Natural killer cell (primary cell): Measurements from ENCODE around the gene AGO1. TPM values are rescaled to one million over a fixed set of nuclear protein-coding genes. Genes with fewer than 3 reads are reported as not detected.

Experiments used
- ATAC-seq, 3 donors: fragments of 150-1000 bp in 2 of 3; fragments of 200-7000 bp in 1 of 3; cut with Tn5 transposase; 1 replicate in 1 of 3; 2 replicates in 2 of 3; pipeline ENCODE4 v1.10.0; 2021; ENCODE audit warnings: mild to moderate bottlenecking in 2 of 3, moderate library complexity in 2 of 3
- DNase-seq, 2 donors: peaks; one replicate each; pipeline versions ENCODE4 v3.0.0 to v3.0.0-alpha.2; 2013 to 2021; ENCODE audit warnings: mixed read lengths in 1 of 2
- H3K27ac ChIP-seq: one replicate; pipeline ENCODE4 v1.5.1; 2013; ENCODE audit warnings: mild to moderate bottlenecking, low read length
- H3K27me3 ChIP-seq: one replicate; pipeline ENCODE4 v1.6.1; 2013; ENCODE audit warnings: low read length; ENCODE audit not compliant: control insufficient read depth, insufficient read depth
- H3K36me3 ChIP-seq: one replicate; pipeline ENCODE4 v1.6.1; 2013; ENCODE audit warnings: low read length; ENCODE audit not compliant: control insufficient read depth, insufficient read depth
- H3K4me1 ChIP-seq: one replicate; pipeline ENCODE4 v1.6.1; 2013; ENCODE audit warnings: low read length; ENCODE audit not compliant: control insufficient read depth, insufficient read depth
- H3K4me3 ChIP-seq: one replicate; pipeline ENCODE4 v1.5.1; 2013; ENCODE audit warnings: low read length
- H3K9me3 ChIP-seq: one replicate; pipeline ENCODE4 v1.6.1; 2013; ENCODE audit warnings: low read length; ENCODE audit not compliant: control insufficient read depth, insufficient read depth
- H3K27ac Mint-ChIP-seq, 2 donors: one replicate each; pipeline ENCODE4 v1.8.0; 2022; ENCODE audit warnings: mild to moderate bottlenecking in 2 of 2, mixed read lengths in 2 of 2, moderate library complexity in 1 of 2
- H3K27me3 Mint-ChIP-seq, 2 donors: one replicate each; pipeline ENCODE4 v1.8.0; 2022; ENCODE audit warnings: low read depth in 2 of 2, mixed read lengths in 2 of 2
- H3K36me3 Mint-ChIP-seq: one replicate; pipeline ENCODE4 v1.8.0; 2022; ENCODE audit warnings: mixed read lengths
- H3K4me1 Mint-ChIP-seq, 2 donors: one replicate each; pipeline ENCODE4 v1.8.0; 2022; ENCODE audit warnings: mixed read lengths in 2 of 2
- H3K4me3 Mint-ChIP-seq: one replicate; pipeline ENCODE4 v1.8.0; 2022; ENCODE audit warnings: mild to moderate bottlenecking, moderate library complexity, mixed read lengths
- H3K9me3 Mint-ChIP-seq, 2 donors: one replicate each; pipeline ENCODE4 v1.8.0; 2022; ENCODE audit warnings: mixed read lengths in 2 of 2
- WGBS: methylation state at CpG from one replicate; pipeline ENCODE4 v1.1.7; 2013; ENCODE audit warnings: missing lambda C conversion rate; ENCODE audit not compliant: insufficient coverage; 5-methylcytosine and 5-hydroxymethylcytosine counted together
- intact Hi-C: fragments of 100-400 bp; cut with micrococcal nuclease; formaldehyde crosslinking; loops from one replicate; pipeline ENCODE4 v1.14.2; 2022
- total RNA-seq, 4 donors: library from RNA; stranded (reverse); fragments of 120-200 nt in 1 of 4; gene quantifications; one replicate each; pipeline versions ENCODE4 v1.2.3 to v1.2.4, GENCODE V29; 2013 to 2022
- TF ChIP-seq, protein P1 (sequence below): fragments of 200-600 bp; IDR thresholded peaks from one replicate; pipeline ENCODE4 v1.8.0; 2022; ENCODE audit warnings: antibody characterized with exemption

AGO1 gene
- total RNA-seq, 3 donors from 2014 or later (not counting 1 experiment from before 2014, with no cell fraction given), result 30.1 to 34.5 (median 34.3) TPM

DNA sequence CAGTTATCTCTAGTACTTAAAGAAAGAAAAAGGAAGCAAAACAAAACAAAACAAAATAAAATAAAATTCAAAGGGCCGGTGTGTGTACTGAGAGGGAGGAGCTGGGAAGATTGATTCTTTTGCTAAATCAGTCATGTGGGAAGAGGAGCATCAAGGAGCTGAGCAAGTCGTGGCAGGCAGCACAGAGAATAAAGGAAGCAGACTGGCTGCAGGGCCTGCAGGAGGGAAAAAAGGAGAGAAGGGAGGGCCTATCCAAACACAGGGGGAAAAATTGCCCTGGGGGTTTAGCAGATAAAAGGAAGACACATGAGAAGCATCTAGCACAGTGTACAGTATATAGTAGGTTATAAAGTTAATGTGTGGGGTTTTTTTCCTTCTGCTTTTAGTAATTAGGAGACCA is 47.6 kb upstream of the AGO1 start:
- Mint-ChIP-seq H3K4me3 (no peak overlapping the region), H3K36me3 (peaks cover 32% of the 10 kb centered on the region), H3K27me3 (no peaks in the 10 kb centered on the region), H3K27ac (peak overlapping the region in 1 of 2 donors; percentile 4), H3K4me1 (peaks cover 0 to 5% of the 10 kb centered on the region in 2 donors), H3K9me3 (no peaks in the 10 kb centered on the region)
- TF ChIP-seq, protein P1, sequence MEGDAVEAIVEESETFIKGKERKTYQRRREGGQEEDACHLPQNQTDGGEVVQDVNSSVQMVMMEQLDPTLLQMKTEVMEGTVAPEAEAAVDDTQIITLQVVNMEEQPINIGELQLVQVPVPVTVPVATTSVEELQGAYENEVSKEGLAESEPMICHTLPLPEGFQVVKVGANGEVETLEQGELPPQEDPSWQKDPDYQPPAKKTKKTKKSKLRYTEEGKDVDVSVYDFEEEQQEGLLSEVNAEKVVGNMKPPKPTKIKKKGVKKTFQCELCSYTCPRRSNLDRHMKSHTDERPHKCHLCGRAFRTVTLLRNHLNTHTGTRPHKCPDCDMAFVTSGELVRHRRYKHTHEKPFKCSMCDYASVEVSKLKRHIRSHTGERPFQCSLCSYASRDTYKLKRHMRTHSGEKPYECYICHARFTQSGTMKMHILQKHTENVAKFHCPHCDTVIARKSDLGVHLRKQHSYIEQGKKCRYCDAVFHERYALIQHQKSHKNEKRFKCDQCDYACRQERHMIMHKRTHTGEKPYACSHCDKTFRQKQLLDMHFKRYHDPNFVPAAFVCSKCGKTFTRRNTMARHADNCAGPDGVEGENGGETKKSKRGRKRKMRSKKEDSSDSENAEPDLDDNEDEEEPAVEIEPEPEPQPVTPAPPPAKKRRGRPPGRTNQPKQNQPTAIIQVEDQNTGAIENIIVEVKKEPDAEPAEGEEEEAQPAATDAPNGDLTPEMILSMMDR, result no peak
- H3K4me3 ChIP-seq, result no peak overlapping the region
- peaks cover 50% of the 10 kb centered on the region for H3K36me3 ChIP-seq
- no peak overlapping the region for H3K27ac ChIP-seq
- ATAC-seq (no peak), DNase-seq (no peak)
- no peaks in the 10 kb centered on the region for H3K27me3 ChIP-seq
- no peaks in the 10 kb centered on the region for H3K9me3 ChIP-seq
- H3K4me1 ChIP-seq, result no peaks in the 10 kb centered on the region
- intact Hi-C loops, result no loop called here
- WGBS, result 82% methylated on average over 2 of the region's 2 CpGs

DNA sequence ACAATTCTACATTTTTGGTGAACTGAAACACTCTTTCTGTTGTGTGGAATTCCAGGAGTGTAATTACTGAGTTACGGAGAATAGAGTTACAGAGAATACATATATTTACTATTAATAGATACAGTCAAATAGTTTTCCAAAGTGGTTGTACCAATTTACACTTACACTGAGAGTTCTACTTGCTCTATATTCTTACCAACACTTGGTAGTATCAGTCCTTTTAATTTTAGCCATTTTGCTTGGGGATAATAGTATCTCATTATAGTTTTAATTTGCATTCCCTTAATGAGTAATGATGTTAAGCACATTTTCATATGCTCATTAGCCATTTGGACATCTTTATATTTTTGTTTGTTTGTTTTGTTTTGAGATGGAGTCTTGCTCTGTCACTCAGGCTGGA is 46.3 kb upstream of the AGO1 start:
- Mint-ChIP-seq H3K27me3 (no peaks in the 10 kb centered on the region), H3K27ac (no peak overlapping the region), H3K4me1 (peaks cover 0 to 5% of the 10 kb centered on the region in 2 donors), H3K4me3 (no peak overlapping the region), H3K9me3 (no peaks in the 10 kb centered on the region), H3K36me3 (peaks cover 31% of the 10 kb centered on the region)
- Histone ChIP-seq H3K27ac (no peak overlapping the region), H3K36me3 (peaks cover 54% of the 10 kb centered on the region), H3K9me3 (no peaks in the 10 kb centered on the region), H3K27me3 (no peaks in the 10 kb centered on the region), H3K4me1 (no peaks in the 10 kb centered on the region), H3K4me3 (no peak overlapping the region)
- ATAC-seq, result no peak
- intact Hi-C loops, result no loop called here
- no CpG with 5 or more reads among the region's 1 CpG for WGBS
- TF ChIP-seq, protein P1, result no peak
- no peak for DNase-seq

DNA sequence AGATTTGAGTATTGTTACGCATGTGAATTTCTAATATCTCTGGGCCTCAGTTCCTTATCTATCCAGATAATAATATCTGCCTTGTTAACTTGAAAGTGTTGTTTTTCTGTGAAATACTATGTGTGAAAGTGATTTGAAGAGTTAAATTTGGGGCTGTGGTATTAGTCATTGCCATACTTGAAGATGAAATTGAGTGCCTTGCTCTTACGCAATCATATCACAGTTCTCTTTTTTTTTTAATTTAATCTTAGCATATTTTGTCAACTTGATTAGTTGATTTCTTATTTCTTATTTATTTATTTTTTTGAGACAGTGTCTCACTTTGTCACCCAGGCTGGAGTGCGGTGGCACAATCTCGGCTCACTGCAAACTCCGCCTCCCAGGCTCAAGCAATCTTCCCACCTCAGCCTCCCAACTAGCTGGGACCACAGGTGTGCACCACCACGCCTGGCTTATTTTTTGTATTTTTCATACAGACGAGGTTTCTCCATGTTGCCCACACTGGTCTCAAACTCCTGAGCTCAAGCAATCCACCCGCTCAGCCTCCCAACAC is 44.2 kb upstream of the AGO1 start:
- Histone ChIP-seq H3K4me3 (no peak overlapping the region), H3K4me1 (no peaks in the 10 kb centered on the region), H3K9me3 (no peaks in the 10 kb centered on the region), H3K27ac (no peak overlapping the region), H3K36me3 (peaks cover 51% of the 10 kb centered on the region), H3K27me3 (no peaks in the 10 kb centered on the region)
- Mint-ChIP-seq H3K9me3 (no peaks in the 10 kb centered on the region), H3K36me3 (peaks cover 26% of the 10 kb centered on the region), H3K4me1 (peaks cover 0 to 5% of the 10 kb centered on the region in 2 donors), H3K27me3 (no peaks in the 10 kb centered on the region), H3K4me3 (no peak overlapping the region), H3K27ac (no peak overlapping the region)
- ATAC-seq, result no peak
- TF ChIP-seq, protein P1, result no peak
- intact Hi-C loops, result no loop called here
- 96% methylated on average over 6 of the region's 8 CpGs for WGBS
- no peak for DNase-seq

DNA sequence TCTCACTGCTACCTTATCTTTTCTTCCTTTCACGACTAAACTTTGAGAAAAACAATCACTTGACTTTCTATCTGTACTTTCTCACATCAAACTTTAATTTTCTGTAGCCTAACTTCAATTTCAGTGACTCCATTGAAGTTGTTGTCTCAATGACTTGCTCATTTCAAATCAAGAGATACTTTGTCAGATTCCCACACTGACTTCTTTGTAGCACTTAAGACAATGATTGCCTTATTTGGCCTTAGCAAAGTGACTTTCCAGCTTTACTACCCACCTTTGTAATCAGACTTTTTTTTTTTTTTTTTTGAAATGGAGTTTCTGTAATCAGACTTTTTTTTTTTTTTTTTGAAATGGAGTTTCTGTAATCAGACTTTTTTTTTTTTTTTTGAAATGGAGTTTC is 38.2 kb upstream of the AGO1 start:
- Histone ChIP-seq H3K4me3 (no peak overlapping the region), H3K9me3 (no peaks in the 10 kb centered on the region), H3K36me3 (peaks cover 34% of the 10 kb centered on the region), H3K27me3 (no peaks in the 10 kb centered on the region), H3K27ac (no peak overlapping the region), H3K4me1 (no peaks in the 10 kb centered on the region)
- peaks cover 7% of the 10 kb centered on the region for H3K36me3 Mint-ChIP-seq
- H3K27me3 Mint-ChIP-seq, result no peaks in the 10 kb centered on the region
- H3K4me3 Mint-ChIP-seq, result no peak overlapping the region
- H3K4me1 Mint-ChIP-seq, result no peaks in the 10 kb centered on the region
- TF ChIP-seq, protein P1, result no peak
- 88% methylated on average over 1 of the region's 1 CpG for WGBS
- no peak for DNase-seq
- no peaks in the 10 kb centered on the region for H3K9me3 Mint-ChIP-seq
- no peak for ATAC-seq
- intact Hi-C loops, result no loop called here
- H3K27ac Mint-ChIP-seq, result no peak overlapping the region
